NT2/D1 (cell line): ENCODE measurements around the gene UNC80.

Experiments
- SUZ12 ChIP-seq: IDR thresholded peaks from 2 replicates; pipeline ENCODE4 v1.6.1; 2011; ENCODE audit not compliant: insufficient read length, insufficient read depth; ENCODE audit errors: extremely low read depth
- YY1 ChIP-seq: IDR thresholded peaks from 2 replicates; pipeline ENCODE4 v1.6.1; 2011; ENCODE audit not compliant: insufficient read length, insufficient read depth

DNA sequence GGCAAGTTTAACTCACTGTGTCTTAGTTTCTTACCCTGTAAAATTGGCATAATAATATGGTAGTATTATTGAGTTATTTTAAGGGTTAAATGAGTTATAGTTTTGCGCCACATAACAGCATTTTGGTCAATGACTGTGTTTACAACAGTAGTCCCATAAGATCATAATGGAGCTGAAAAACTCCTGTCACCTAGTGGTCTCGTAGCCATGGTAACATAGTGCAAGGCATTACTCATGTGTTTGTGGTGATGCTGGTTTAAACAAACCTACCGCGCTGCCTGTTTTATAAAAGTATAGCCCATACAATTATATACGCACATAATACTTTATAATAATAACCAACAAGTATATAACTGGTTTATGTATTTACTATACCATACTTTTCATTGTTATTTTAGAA is 15.8 kb downstream of the UNC80 start:
- no peak for TF ChIP-seq YY1
- no peak for TF ChIP-seq SUZ12
